Neuronal stem cell (in vitro differentiated cells): Measurements from ENCODE around the gene UCN. TPM values are rescaled to one million over a fixed set of nuclear protein-coding genes. Genes with fewer than 3 reads are reported as not detected.

ENCODE experiments used
- DNase-seq: peaks from one replicate; pipeline ENCODE4 v3.0.0-alpha.2; 2013; ENCODE audit warnings: low spot score
- H2AFZ ChIP-seq: one replicate; pipeline ENCODE4 v1.6.1; 2013; ENCODE audit warnings: mild to moderate bottlenecking, low read length, inconsistent platforms
- H2AK5ac ChIP-seq: 2 replicates; pipeline ENCODE4 v1.6.1; 2013; ENCODE audit warnings: low read depth, mild to moderate bottlenecking, inconsistent platforms, low read length, moderate library complexity, mixed read lengths
- H2BK120ac ChIP-seq: 2 replicates; pipeline ENCODE4 v1.6.1; 2013; ENCODE audit warnings: low read depth, mild to moderate bottlenecking, inconsistent platforms, low read length, moderate library complexity, mixed read lengths
- H2BK12ac ChIP-seq: one replicate; pipeline ENCODE4 v1.6.1; 2013; ENCODE audit warnings: low read length, inconsistent platforms
- H2BK15ac ChIP-seq: 2 replicates; pipeline ENCODE4 v1.6.1; 2013; ENCODE audit warnings: mild to moderate bottlenecking, low read length, inconsistent platforms, mixed read lengths
- H2BK5ac ChIP-seq: one replicate; pipeline ENCODE4 v1.6.1; 2013; ENCODE audit warnings: inconsistent platforms, mild to moderate bottlenecking, low read length, moderate library complexity
- H3K14ac ChIP-seq: one replicate; pipeline ENCODE4 v1.6.1; 2013; ENCODE audit warnings: low read length, inconsistent platforms
- H3K18ac ChIP-seq: 2 replicates; pipeline ENCODE4 v1.6.1; 2013; ENCODE audit warnings: low read length, inconsistent platforms
- H3K23ac ChIP-seq: 2 replicates; pipeline ENCODE4 v1.6.1; 2013; ENCODE audit warnings: low read depth, mild to moderate bottlenecking, mixed read lengths, low read length, inconsistent platforms; ENCODE audit not compliant: poor library complexity
- H3K27ac ChIP-seq: replicated peaks from 3 replicates; pipeline ENCODE4 v1.5.1; 2013; ENCODE audit warnings: low read length, inconsistent platforms
- H3K27me3 ChIP-seq, 3 experiments: 2 replicates each; pipeline ENCODE4 v1.6.1; 2013; ENCODE audit warnings: low read length in 3 of 3, mild to moderate bottlenecking in 2 of 3, inconsistent platforms in 1 of 3, low read depth in 1 of 3, mixed read lengths in 1 of 3, moderate library complexity in 1 of 3; ENCODE audit not compliant: control insufficient read depth in 3 of 3, insufficient read depth in 3 of 3
- H3K36me3 ChIP-seq, 2 donors: replicated peaks in 1 of 2; 2 replicates each; pipeline ENCODE4 v1.6.1; 2013; ENCODE audit warnings: low read length in 2 of 2; ENCODE audit not compliant: control insufficient read depth in 2 of 2, insufficient read depth in 2 of 2
- H3K4ac ChIP-seq: 2 replicates; pipeline ENCODE4 v1.6.1; 2013; ENCODE audit warnings: inconsistent platforms, mild to moderate bottlenecking, low read length, moderate library complexity
- H3K4me1 ChIP-seq, 2 donors: 1 replicate in 1 of 2; 2 replicates in 1 of 2; pipeline ENCODE4 v1.6.1; 2013; ENCODE audit warnings: low read length in 2 of 2, low read depth in 1 of 2; ENCODE audit not compliant: control insufficient read depth in 2 of 2, insufficient read depth in 1 of 2
- H3K4me2 ChIP-seq: one replicate; pipeline ENCODE4 v1.6.1; 2013; ENCODE audit warnings: mild to moderate bottlenecking, low read length, inconsistent platforms; ENCODE audit not compliant: insufficient read depth, poor library complexity, severe bottlenecking
- H3K4me3 ChIP-seq, 2 donors: 2 replicates each; pipeline ENCODE4 v1.5.1; 2013; ENCODE audit warnings: low read length in 2 of 2, mild to moderate bottlenecking in 2 of 2, inconsistent platforms in 1 of 2, moderate library complexity in 1 of 2
- H3K79me1 ChIP-seq: one replicate; pipeline ENCODE4 v1.6.1; 2013; ENCODE audit warnings: low read depth, mild to moderate bottlenecking, inconsistent platforms, low read length, moderate library complexity
- H3K9ac ChIP-seq: one replicate; pipeline ENCODE4 v1.6.1; 2013; ENCODE audit warnings: mild to moderate bottlenecking, low read depth, low read length, inconsistent platforms; ENCODE audit not compliant: poor library complexity
- H3K9me3 ChIP-seq, 2 donors: replicated peaks in 1 of 2; 2 replicates each; pipeline versions ENCODE3 to v1.6.1; 2013; ENCODE audit warnings: low read length in 2 of 2, mild to moderate bottlenecking in 2 of 2, inconsistent platforms in 1 of 2, low read depth in 1 of 2, mixed read lengths in 1 of 2, moderate library complexity in 1 of 2; ENCODE audit not compliant: control insufficient read depth in 2 of 2, insufficient read depth in 1 of 2
- H4K8ac ChIP-seq: one replicate; pipeline ENCODE4 v1.6.1; 2013; ENCODE audit warnings: low read depth, mild to moderate bottlenecking, inconsistent platforms, low read length, moderate library complexity
- H4K91ac ChIP-seq: one replicate; pipeline ENCODE4 v1.6.1; 2013; ENCODE audit warnings: low read length, low read depth, mild to moderate bottlenecking, inconsistent platforms; ENCODE audit not compliant: poor library complexity
- WGBS, 2 donors: extraction: QIAGEN DNeasy Blood & Tissue Kit; methylation state at CpG; one replicate each; pipeline ENCODE4 v1.1.7; 2013; ENCODE audit warnings: missing lambda C conversion rate in 2 of 2, mixed read lengths in 1 of 2; ENCODE audit not compliant: insufficient read length in 2 of 2, insufficient replicate concordance in 1 of 2; ENCODE audit errors: extremely low coverage in 2 of 2; 5-methylcytosine and 5-hydroxymethylcytosine counted together
- polyA plus RNA-seq, 2 experiments: library from polyadenylated mRNA; stranded (reverse); fragments of 200-250 nt; gene quantifications; one replicate each; pipeline ENCODE4 v1.2.3, GENCODE V29; 2013

Gene UCN, protein sequence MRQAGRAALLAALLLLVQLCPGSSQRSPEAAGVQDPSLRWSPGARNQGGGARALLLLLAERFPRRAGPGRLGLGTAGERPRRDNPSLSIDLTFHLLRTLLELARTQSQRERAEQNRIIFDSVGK
- 1.0 TPM for polyA plus RNA-seq (2013, experiment 1 of 2)
- polyA plus RNA-seq (2013, experiment 2 of 2), result 0.90 TPM

GRCh38 chr2:27308359-27308881 lies at the start of gene UCN:
Gene UCN, minus strand, starts transcription at chr2:27308445. Its CDS starts 550 bp downstream, at chr2:27307895.
- Histone ChIP-seq H3K4me3 (no peak within 1 kb of the TSS), H2BK15ac (no peak within 1 kb of the TSS), H3K27ac (no peak within 1 kb of the TSS), H3K14ac (peak within 1 kb of the TSS; percentile 21), H4K8ac (no peak within 1 kb of the TSS), H3K4me2 (peak within 1 kb of the TSS; percentile 18), H2AFZ (no peak within 1 kb of the TSS), H3K79me1 (peaks cover 5% of the 10 kb centered on the region), H2BK5ac (no peak within 1 kb of the TSS), H3K27me3 (peaks cover 27 to 41% (median 28%) of the 10 kb centered on the region in 3 experiments), H3K4me1 (peaks cover 0 to 3% of the 10 kb centered on the region in 2 donors), H2BK120ac (no peak within 1 kb of the TSS), H3K9me3 (peaks cover 0 to 1% of the 10 kb centered on the region in 2 donors), H3K18ac (peak within 1 kb of the TSS; percentile 48), H2BK12ac (no peak within 1 kb of the TSS), H3K23ac (peak within 1 kb of the TSS; percentile 65), H3K4ac (no peak within 1 kb of the TSS), H2AK5ac (peak within 1 kb of the TSS; percentile 46), H3K36me3 (peaks cover 7 to 28% of the 10 kb centered on the region in 2 donors), H3K9ac (no peak within 1 kb of the TSS), H4K91ac (no peak within 1 kb of the TSS)
- WGBS, 2 donors, result no CpG with 5 or more reads among the region's 25 CpGs
- DNase-seq, result peak; percentile 54

DNA sequence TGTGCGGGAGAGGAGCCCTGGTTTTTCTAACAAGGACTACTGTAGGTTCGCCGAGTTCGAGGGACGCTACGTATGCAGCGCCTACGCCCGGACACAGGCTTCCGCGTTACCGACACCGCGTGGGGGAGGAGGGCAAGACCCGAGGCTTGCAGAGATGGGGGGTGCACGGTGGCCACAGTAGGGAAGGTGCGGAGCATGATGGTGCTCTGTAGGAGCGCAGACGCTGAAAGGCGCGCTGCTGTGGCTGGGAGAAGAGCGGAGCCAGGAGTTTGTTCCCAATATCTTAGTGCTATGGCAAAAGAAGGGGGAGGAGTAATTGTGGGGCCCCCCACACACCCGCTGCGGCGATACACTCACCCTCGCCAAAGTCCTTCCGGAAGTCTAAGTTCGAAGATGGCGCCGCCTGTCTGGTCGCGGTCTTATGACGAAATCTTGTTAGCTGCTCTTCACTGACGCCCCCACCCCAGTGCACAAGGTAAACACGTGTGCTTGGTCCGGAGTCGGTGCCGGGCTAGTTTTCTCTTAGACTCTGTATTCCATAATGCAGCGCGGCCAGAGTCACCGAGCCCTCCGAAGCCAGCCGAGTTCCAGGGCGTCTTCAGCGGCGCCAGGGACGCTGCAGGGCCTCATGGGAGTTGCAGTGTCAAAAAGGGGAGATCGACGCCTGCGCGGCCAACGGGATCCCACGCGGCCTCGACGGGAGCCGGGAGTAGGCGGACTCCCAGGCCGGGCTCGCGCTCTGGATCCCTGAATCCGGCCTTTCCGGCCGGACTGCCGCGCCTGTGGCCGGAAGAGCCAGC lies 48.3 kb upstream of the UCN start, which contains the start of gene GTF3C2:
Gene GTF3C2 (minus strand): TSS at position 383 of the 800 bp plus-strand sequence. CDS start 13,210 bp downstream, outside the sequence.
- Histone ChIP-seq H3K36me3 (peaks cover 0 to 23% of the 10 kb centered on the region in 2 donors), H3K14ac (peak within 1 kb of the TSS; percentile 89), H3K4me2 (peak within 1 kb of the TSS; percentile 91), H3K23ac (peak within 1 kb of the TSS; percentile 29), H3K9me3 (peaks cover 0 to 7% of the 10 kb centered on the region in 2 donors), H3K18ac (peak within 1 kb of the TSS; percentile 91), H2BK5ac (peak within 1 kb of the TSS; percentile 9), H3K4me1 (peaks cover 0 to 3% of the 10 kb centered on the region in 2 donors), H4K8ac (peak within 1 kb of the TSS; percentile 30), H4K91ac (no peak within 1 kb of the TSS), H2BK15ac (no peak within 1 kb of the TSS), H3K4me3 (peak within 1 kb of the TSS; percentile 95 to 97), H2BK120ac (no peak within 1 kb of the TSS), H3K27me3 (no peaks in the 10 kb centered on the region), H3K4ac (peak within 1 kb of the TSS; percentile 95), H3K27ac (peak within 1 kb of the TSS; percentile 93), H3K9ac (peak within 1 kb of the TSS; percentile 92), H2AK5ac (peak within 1 kb of the TSS; percentile 4), H2AFZ (peak within 1 kb of the TSS; percentile 96), H2BK12ac (no peak within 1 kb of the TSS), H3K79me1 (peaks cover 6% of the 10 kb centered on the region)
- DNase-seq, result peak; percentile 98
- WGBS, 2 donors, result no CpG with 5 or more reads among the region's 67 CpGs

GRCh38 chr2:27356056-27356381 lies 47.8 kb upstream of the UCN start:
- peaks cover 0 to 19% of the 10 kb centered on the region in 2 donors for H3K36me3 ChIP-seq
- H4K91ac ChIP-seq, result no peak overlapping the region
- H3K79me1 ChIP-seq, result peaks cover 7% of the 10 kb centered on the region
- no peak overlapping the region for H2BK120ac ChIP-seq
- peak overlapping the region; percentile 29 for H3K23ac ChIP-seq
- peak overlapping the region; percentile 95 to 97 for H3K4me3 ChIP-seq
- H3K4me1 ChIP-seq, result peaks cover 0 to 3% of the 10 kb centered on the region in 2 donors
- peak overlapping the region; percentile 89 for H3K14ac ChIP-seq
- DNase-seq, result no peak
- H3K9ac ChIP-seq, result peak overlapping the region; percentile 92
- H2AFZ ChIP-seq, result peak overlapping the region; percentile 96
- peaks cover 0 to 7% of the 10 kb centered on the region in 2 donors for H3K9me3 ChIP-seq
- peak overlapping the region; percentile 91 for H3K4me2 ChIP-seq
- H3K27ac ChIP-seq, result peak overlapping the region; percentile 93
- no peak overlapping the region for H2BK15ac ChIP-seq
- H3K27me3 ChIP-seq, result no peaks in the 10 kb centered on the region
- no CpG with 5 or more reads among the region's 12 CpGs for WGBS, 2 donors
- H4K8ac ChIP-seq, result no peak overlapping the region
- peak overlapping the region; percentile 95 for H3K4ac ChIP-seq
- peak overlapping the region; percentile 9 for H2BK5ac ChIP-seq
- peak overlapping the region; percentile 4 for H2AK5ac ChIP-seq
- H3K18ac ChIP-seq, result peak overlapping the region; percentile 38
- H2BK12ac ChIP-seq, result no peak overlapping the region

DNA sequence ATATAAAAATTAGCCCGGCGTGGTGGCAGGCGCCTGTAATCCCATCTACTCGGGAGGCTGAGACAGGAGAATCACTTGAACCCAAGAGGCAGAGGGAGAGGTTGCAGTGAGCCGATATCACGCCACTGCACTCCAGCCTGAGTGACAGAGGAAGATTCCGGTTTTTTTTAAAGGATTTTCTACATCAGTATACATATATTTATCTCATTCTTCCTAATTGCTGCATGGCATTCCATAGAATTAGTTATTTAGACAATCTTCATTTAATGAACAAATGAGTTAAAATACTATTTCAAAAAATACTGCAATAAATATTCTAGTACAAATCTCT lies 46.3 kb upstream of the UCN start:
- Histone ChIP-seq H3K4me3 (no peak overlapping the region), H2BK12ac (no peak overlapping the region), H2AK5ac (no peak overlapping the region), H3K4me1 (peaks cover 0 to 3% of the 10 kb centered on the region in 2 donors), H3K4ac (no peak overlapping the region), H2BK120ac (no peak overlapping the region), H3K79me1 (peaks cover 7% of the 10 kb centered on the region), H2BK5ac (no peak overlapping the region), H4K8ac (no peak overlapping the region), H3K27ac (no peak overlapping the region), H2BK15ac (no peak overlapping the region), H2AFZ (no peak overlapping the region), H3K18ac (no peak overlapping the region), H3K36me3 (peaks cover 2 to 23% of the 10 kb centered on the region in 2 donors), H3K9me3 (peaks cover 0 to 7% of the 10 kb centered on the region in 2 donors), H3K14ac (no peak overlapping the region), H4K91ac (no peak overlapping the region), H3K9ac (no peak overlapping the region), H3K4me2 (no peak overlapping the region), H3K23ac (no peak overlapping the region), H3K27me3 (no peaks in the 10 kb centered on the region)
- DNase-seq, result no peak
- no CpG with 5 or more reads among the region's 7 CpGs for WGBS, 2 donors
